ES-I3 (cell line): Measurements from ENCODE around the gene C1QTNF9.
"Not testable (repeated sequence)": the region's sequence is repeated elsewhere in the genome, so short reads cannot be mapped to it uniquely, and the experiment has no call there.

Experiments used
- H3K36me3 ChIP-seq: 2 replicates; pipeline ENCODE4 v1.6.1; 2013; ENCODE audit warnings: mild to moderate bottlenecking, low read length, control low read depth, moderate library complexity; ENCODE audit not compliant: insufficient read depth
- H3K4me1 ChIP-seq: 2 replicates; pipeline ENCODE4 v1.6.1; 2013; ENCODE audit warnings: mild to moderate bottlenecking, control low read depth, low read length; ENCODE audit not compliant: insufficient read depth
- H3K9ac ChIP-seq: 2 replicates; pipeline ENCODE4 v1.6.1; 2013; ENCODE audit warnings: low read depth, mild to moderate bottlenecking, low read length, moderate library complexity
- H3K9me3 ChIP-seq: 2 replicates; pipeline ENCODE4 v1.6.1; 2013; ENCODE audit warnings: mild to moderate bottlenecking, low read length, moderate library complexity; ENCODE audit not compliant: control insufficient read depth, insufficient read depth

Gene C1QTNF9

GRCh38 chr13:24309300-24309699 lies at the start of gene C1QTNF9:
Gene C1QTNF9, plus strand, starts transcription at chr13:24309580. Its CDS starts 6,424 bp downstream, at chr13:24316004.
- not testable (repeated sequence) for H3K9ac ChIP-seq, H3K4me1 ChIP-seq, H3K9me3 ChIP-seq, H3K36me3 ChIP-seq

- Histone ChIP-seq H3K4me1 (no peaks in the 10 kb centered on the region), H3K36me3 (peaks cover 4% of the 10 kb centered on the region; the same call in 1 of the 2 replicates), H3K9ac (no peak overlapping the region), H3K9me3 (no peaks in the 10 kb centered on the region)
Observed at GRCh38 chr13:24261566-24261965, 47.8 kb upstream of the C1QTNF9 start.

DNA sequence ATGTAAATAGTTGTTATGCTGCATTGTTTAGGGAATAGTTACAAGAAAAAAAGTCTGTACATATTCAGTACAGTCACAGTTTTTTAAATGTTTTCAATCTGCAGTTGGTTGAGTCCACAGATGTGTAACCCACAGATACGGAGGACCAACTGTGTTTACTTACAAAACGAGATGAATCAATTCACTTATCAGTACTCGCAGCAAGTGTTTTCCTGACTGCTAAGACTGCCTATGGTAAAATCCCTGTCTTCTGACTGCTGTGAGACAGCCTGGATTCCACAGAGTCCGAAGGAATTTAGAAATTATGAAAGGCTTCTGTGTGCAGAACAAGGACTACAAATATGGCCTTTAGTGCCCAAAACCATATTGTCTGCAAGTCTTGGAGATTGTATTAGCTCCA lies 45.7 kb upstream of the C1QTNF9 start:
- Histone ChIP-seq H3K4me1 (no peaks in the 10 kb centered on the region), H3K9ac (no peak overlapping the region), H3K9me3 (no peaks in the 10 kb centered on the region), H3K36me3 (no peaks in the 10 kb centered on the region)

- no peaks in the 10 kb centered on the region for H3K36me3 ChIP-seq
- H3K9ac ChIP-seq, result no peak overlapping the region
- H3K4me1 ChIP-seq, result no peaks in the 10 kb centered on the region
- no peaks in the 10 kb centered on the region for H3K9me3 ChIP-seq
Observed at GRCh38 chr13:24264976-24265375, 44.4 kb upstream of the C1QTNF9 start.

- Histone ChIP-seq H3K4me1 (no peaks in the 10 kb centered on the region), H3K36me3 (no peaks in the 10 kb centered on the region), H3K9me3 (no peaks in the 10 kb centered on the region), H3K9ac (no peak overlapping the region)
Observed at GRCh38 chr13:24265453-24265852, 43.9 kb upstream of the C1QTNF9 start.

GRCh38 chr13:24267274-24267673 lies 42.1 kb upstream of the C1QTNF9 start:
- Histone ChIP-seq H3K4me1 (no peaks in the 10 kb centered on the region), H3K36me3 (no peaks in the 10 kb centered on the region), H3K9me3 (no peaks in the 10 kb centered on the region), H3K9ac (no peak overlapping the region)

- Histone ChIP-seq H3K9me3 (no peaks in the 10 kb centered on the region), H3K9ac (no peak overlapping the region), H3K4me1 (no peaks in the 10 kb centered on the region), H3K36me3 (no peaks in the 10 kb centered on the region)
Observed at GRCh38 chr13:24267801-24268200, 41.6 kb upstream of the C1QTNF9 start.

GRCh38 chr13:24269821-24270220 lies 39.6 kb upstream of the C1QTNF9 start:
- H3K36me3 ChIP-seq, result no peaks in the 10 kb centered on the region
- H3K9me3 ChIP-seq, result no peaks in the 10 kb centered on the region
- no peak overlapping the region for H3K9ac ChIP-seq
- H3K4me1 ChIP-seq, result no peaks in the 10 kb centered on the region

DNA sequence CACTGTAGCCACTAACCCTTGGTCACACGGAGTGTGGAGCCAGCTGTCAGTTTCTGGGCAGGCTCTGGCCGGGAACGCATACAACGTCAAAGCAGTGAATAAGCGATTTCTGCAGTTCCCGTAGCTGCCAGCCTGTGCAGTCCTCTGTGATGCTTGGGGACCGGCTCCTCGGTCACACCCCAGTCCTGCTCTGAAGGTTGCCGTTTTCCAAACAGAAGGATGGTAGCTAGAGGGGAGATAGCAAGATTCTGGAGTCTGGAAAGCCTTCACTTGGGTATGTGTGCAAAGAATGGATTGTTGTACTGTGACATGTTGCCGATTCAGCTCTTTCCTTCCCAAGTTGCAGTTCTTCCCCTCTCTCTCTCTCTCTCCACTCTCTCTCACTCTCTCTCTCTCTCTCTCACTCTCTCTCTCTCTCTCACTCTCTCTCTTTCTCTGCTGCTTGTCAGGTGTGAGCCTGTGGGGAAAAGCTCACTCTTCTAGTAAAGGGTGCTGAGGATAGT lies 38.7 kb upstream of the C1QTNF9 start:
- no peaks in the 10 kb centered on the region for H3K9me3 ChIP-seq
- no peaks in the 10 kb centered on the region for H3K36me3 ChIP-seq
- H3K4me1 ChIP-seq, result no peaks in the 10 kb centered on the region
- no peak overlapping the region for H3K9ac ChIP-seq

GRCh38 chr13:24271231-24271600 lies 38.2 kb upstream of the C1QTNF9 start:
- Histone ChIP-seq H3K9ac (no peak overlapping the region), H3K4me1 (no peaks in the 10 kb centered on the region), H3K36me3 (no peaks in the 10 kb centered on the region), H3K9me3 (no peaks in the 10 kb centered on the region)

DNA sequence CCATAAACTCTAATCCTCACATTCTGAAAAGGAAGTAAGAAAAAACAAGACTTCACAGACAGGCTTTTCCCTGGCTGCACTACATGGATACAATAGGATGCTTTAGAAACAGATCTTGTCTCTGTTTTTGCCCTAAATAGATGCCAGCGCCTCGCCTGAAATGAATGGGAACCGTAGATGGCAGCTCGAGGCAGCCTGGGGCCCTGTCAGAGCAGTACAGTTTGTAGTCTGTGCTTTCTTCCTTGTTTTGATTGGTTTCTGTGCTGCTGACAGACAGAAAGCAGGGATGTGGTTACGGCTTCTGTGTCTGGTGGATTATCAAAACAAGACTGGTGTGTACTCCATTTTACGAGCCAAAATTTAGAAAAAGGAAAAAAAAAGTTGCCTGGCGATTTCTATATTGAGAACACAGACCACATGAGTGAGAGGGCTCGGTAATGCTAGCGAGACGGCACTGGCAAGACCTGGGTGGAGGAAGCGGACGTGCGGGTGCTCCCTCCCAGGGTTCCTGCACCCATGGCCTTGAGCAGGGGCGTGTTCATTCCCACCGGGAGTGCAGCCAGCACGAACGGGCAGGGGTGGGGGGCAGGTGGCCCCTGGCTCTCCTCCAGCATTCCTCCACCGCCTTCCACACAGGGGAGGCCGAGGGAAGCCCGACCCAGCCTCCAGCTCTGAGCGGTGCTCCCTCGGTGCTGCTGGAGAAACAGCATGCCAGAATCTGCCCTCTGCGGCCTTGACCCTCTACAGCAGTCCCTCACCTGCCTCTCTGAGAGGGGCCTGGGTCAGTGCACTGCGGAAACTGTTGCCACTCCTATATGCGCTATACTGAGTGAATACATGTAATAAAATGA lies 37.6 kb upstream of the C1QTNF9 start:
- Histone ChIP-seq H3K4me1 (no peaks in the 10 kb centered on the region), H3K9ac (no peak overlapping the region)

DNA sequence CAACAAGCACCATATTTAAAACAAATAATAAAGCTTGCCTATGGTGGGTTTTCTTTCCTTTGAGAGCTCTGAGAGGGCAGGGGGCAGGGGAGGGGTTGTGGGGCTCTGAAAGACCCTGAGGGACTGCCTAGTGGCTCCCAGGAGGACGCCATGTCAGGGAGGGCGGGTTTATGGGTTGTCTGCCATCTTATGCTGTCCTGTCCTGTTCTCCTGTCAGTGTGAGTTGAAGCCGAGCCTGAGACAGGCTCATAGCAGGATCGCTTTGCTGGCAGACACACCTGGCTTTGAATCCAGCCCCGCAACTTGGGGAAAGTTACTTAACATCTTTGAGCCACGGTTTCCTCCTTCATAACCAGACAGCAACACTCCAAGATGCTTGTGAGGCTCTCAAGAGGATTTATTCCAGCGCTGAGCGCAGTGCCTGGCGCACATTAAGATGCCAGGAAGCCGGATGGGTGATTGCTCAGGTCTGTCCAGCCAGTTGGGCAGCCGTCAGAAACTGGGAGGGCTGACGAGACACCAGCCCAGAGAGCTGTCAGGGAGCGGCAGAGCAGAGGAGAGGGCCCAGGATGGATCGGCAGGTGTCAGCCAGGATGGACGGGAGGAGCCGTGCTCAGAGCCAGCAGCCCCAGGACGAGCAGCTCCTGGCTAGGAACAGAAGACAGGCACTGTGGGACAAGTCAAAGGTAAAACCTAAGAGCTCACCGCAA lies 36.8 kb upstream of the C1QTNF9 start:
- Histone ChIP-seq H3K9me3 (no peaks in the 10 kb centered on the region), H3K9ac (no peak overlapping the region), H3K4me1 (no peaks in the 10 kb centered on the region), H3K36me3 (no peaks in the 10 kb centered on the region)

More for the DNA sequence above, 37.6 kb upstream of the C1QTNF9 start:
- H3K9me3 ChIP-seq, result no peaks in the 10 kb centered on the region
- no peaks in the 10 kb centered on the region for H3K36me3 ChIP-seq

DNA sequence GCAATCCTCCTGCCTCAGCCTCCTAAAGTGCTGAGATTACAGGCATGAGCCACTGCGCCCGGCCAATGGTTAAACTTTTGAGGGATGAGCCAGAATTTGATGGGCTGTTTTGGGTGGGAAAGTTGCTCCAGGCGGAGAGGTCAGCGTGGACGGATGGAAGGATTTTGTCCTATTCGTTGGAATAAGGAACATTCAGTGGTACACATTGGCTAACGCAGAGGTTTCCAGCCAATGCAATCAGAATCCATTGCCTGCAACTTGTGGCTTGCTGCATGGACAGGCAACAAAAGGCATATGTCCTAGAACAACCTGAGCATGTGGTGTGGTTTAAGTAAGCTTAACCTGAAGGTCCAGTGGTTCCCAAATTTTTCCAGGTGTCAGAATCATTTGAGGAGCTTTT lies 35.5 kb upstream of the C1QTNF9 start:
- Histone ChIP-seq H3K9ac (no peak overlapping the region), H3K36me3 (no peaks in the 10 kb centered on the region), H3K9me3 (no peaks in the 10 kb centered on the region), H3K4me1 (no peaks in the 10 kb centered on the region)

- Histone ChIP-seq H3K9ac (no peak overlapping the region), H3K9me3 (no peaks in the 10 kb centered on the region), H3K4me1 (no peaks in the 10 kb centered on the region), H3K36me3 (no peaks in the 10 kb centered on the region)
Observed at GRCh38 chr13:24274452-24275021, 34.8 kb upstream of the C1QTNF9 start.
